GM18517 (cell line): ENCODE measurements around the gene FOXL2.

Experiments used
- ATAC-seq: cut with Tn5 transposase; IDR thresholded peaks from one replicate; pipeline ENCODE4 v1.9.1; 2021; ENCODE audit warnings: mild to moderate bottlenecking, moderate library complexity; ENCODE audit not compliant: unreplicated experiment

The FOXL2 gene

GRCh38 chr3:138945709-138946662 lies 951 bp downstream of the FOXL2 start:
- no peak for ATAC-seq

- no peak for ATAC-seq
Observed at GRCh38 chr3:138944929-138945708, 1.8 kb downstream of the FOXL2 start.

- ATAC-seq: no peak
Observed at GRCh38 chr3:138944654-138944928, 2.3 kb downstream of the FOXL2 start.

GRCh38 chr3:138943724-138944653 lies 2.9 kb downstream of the FOXL2 start:
- ATAC-seq: no peak

- no peak for ATAC-seq
Observed at GRCh38 chr3:138942861-138943623, 3.9 kb downstream of the FOXL2 start.

GRCh38 chr3:138942271-138942670 lies 4.7 kb downstream of the FOXL2 start:
- ATAC-seq: no peak

- no peak for ATAC-seq
Observed at GRCh38 chr3:138941259-138941885, 5.6 kb downstream of the FOXL2 start.

GRCh38 chr3:138940446-138940845 lies 6.5 kb downstream of the FOXL2 start:
- no peak for ATAC-seq

- ATAC-seq: no peak
Observed at GRCh38 chr3:138939561-138940241, 7.2 kb downstream of the FOXL2 start.

GRCh38 chr3:138938877-138939560 lies 7.9 kb downstream of the FOXL2 start:
- ATAC-seq: no peak

- no peak for ATAC-seq
Observed at GRCh38 chr3:138938056-138938876, 8.7 kb downstream of the FOXL2 start.

- no peak for ATAC-seq
Observed at GRCh38 chr3:138937690-138938055, 9.3 kb downstream of the FOXL2 start.

GRCh38 chr3:138936741-138937689 lies 9.9 kb downstream of the FOXL2 start:
- no peak for ATAC-seq

GRCh38 chr3:138935863-138936740 lies 10.8 kb downstream of the FOXL2 start:
- ATAC-seq: no peak

- no peak for ATAC-seq
Observed at GRCh38 chr3:138935505-138935862, 11.5 kb downstream of the FOXL2 start.
